ENCODE data around the gene ARSI. TPM values are rescaled to one million over a fixed set of nuclear protein-coding genes. Genes with fewer than 3 reads are reported as not detected.

The ARSI gene
- total RNA-seq, 1 donor from 2014 or later, result 0.51 TPM

DNA sequence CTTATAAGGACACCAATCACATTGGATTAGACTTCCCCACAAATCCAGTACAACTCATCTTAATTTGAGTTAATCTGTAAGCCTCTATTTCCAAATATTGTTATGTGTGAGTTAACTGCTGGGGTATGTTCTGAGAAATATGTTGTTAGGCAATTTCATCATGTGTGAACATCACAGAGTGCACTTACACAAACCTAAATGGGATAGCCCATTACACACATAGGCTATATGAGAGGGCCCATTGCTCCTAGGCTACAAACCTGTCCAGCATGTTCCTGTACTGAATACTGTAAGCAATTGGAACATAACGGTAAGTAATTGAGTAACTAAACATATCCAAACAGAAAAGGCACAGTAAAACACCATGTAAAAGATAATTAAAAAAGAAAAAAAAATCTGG, 19.1 kb upstream of the ARSI start:
- DNase-seq (ENCODE audit: low read depth, low spot score), result no peak
- TF ChIP-seq, protein P1, sequence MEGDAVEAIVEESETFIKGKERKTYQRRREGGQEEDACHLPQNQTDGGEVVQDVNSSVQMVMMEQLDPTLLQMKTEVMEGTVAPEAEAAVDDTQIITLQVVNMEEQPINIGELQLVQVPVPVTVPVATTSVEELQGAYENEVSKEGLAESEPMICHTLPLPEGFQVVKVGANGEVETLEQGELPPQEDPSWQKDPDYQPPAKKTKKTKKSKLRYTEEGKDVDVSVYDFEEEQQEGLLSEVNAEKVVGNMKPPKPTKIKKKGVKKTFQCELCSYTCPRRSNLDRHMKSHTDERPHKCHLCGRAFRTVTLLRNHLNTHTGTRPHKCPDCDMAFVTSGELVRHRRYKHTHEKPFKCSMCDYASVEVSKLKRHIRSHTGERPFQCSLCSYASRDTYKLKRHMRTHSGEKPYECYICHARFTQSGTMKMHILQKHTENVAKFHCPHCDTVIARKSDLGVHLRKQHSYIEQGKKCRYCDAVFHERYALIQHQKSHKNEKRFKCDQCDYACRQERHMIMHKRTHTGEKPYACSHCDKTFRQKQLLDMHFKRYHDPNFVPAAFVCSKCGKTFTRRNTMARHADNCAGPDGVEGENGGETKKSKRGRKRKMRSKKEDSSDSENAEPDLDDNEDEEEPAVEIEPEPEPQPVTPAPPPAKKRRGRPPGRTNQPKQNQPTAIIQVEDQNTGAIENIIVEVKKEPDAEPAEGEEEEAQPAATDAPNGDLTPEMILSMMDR (conservative IDR thresholded peaks at IDR 0.05), result no peak
- Mint-ChIP-seq H3K4me3 (no peak overlapping the region), H3K36me3 (ENCODE audit: low read depth) (no peaks in the 10 kb centered on the region), H3K27ac (ENCODE audit: unreplicated experiment) (no peak overlapping the region), H3K4me1 (peaks cover 38% of the 10 kb centered on the region), H3K9me3 (peaks cover 2% of the 10 kb centered on the region), H3K27me3 (ENCODE audit: low read depth) (no peaks in the 10 kb centered on the region)

DNA sequence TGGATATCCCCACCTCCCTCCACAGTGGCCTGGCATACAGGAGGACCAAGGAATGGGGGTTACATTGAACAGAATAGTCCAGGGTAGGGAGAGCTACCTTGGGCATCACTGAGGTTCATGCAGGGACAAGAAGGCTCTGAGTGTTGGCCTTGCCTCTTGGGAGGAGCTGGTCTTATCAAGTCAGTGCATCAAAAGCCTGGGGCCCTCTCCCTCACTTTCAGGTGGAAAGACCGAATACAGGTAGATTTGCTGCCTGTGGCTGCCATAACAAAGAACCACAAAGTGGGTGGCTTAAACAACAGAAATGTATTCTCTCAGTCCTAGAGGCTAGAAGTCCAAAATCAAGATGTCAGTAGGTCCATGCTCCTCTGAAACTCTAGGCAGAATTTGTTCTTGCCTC, 18.5 kb upstream of the ARSI start:
- TF ChIP-seq, protein P1 (conservative IDR thresholded peaks at IDR 0.05), result no peak

DNA sequence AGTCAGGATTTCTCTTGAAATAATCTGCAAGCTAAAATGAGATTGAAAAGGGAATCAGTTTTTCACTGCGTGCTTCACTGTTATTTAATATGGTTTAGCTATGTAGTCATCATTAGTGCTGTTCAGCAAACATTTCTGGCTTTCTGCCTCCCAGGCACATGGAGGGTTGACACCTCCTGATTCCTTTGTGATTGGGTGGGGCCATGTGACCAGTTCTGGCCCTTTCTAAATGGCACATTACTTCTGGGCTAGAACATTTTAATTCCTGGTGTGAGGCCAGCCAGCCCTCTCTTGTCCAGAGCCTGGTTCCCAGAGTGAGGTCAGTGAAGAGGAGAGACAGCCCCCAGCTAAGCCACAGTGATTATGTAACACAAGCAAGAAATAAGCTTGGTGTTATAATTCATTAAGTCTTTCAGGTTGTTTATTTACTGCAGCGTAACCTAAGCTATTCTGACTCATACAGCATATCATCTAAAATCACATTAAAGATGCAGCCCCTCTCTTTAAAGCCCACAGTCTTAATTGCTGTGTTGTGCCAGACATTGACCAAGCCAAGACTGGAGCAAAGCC, 17.4 kb upstream of the ARSI start:
- no peak overlapping the region for H3K4me3 Mint-ChIP-seq
- no peaks in the 10 kb centered on the region for H3K27me3 Mint-ChIP-seq (ENCODE audit: low read depth)
- TF ChIP-seq, protein P1 (conservative IDR thresholded peaks at IDR 0.05), result no peak
- no peak for DNase-seq (ENCODE audit: low read depth, low spot score)
- peaks cover 2% of the 10 kb centered on the region for H3K9me3 Mint-ChIP-seq
- peaks cover 40% of the 10 kb centered on the region for H3K4me1 Mint-ChIP-seq
- H3K27ac Mint-ChIP-seq (ENCODE audit: unreplicated experiment), result no peak overlapping the region
- H3K36me3 Mint-ChIP-seq (ENCODE audit: low read depth), result no peaks in the 10 kb centered on the region

More for the DNA sequence above, 18.5 kb upstream of the ARSI start:
- no peak overlapping the region for H3K4me3 Mint-ChIP-seq
- peaks cover 38% of the 10 kb centered on the region for H3K4me1 Mint-ChIP-seq
- H3K36me3 Mint-ChIP-seq (ENCODE audit: low read depth), result no peaks in the 10 kb centered on the region
- H3K27me3 Mint-ChIP-seq (ENCODE audit: low read depth), result no peaks in the 10 kb centered on the region
- H3K27ac Mint-ChIP-seq (ENCODE audit: unreplicated experiment), result no peak overlapping the region
- H3K9me3 Mint-ChIP-seq, result peaks cover 2% of the 10 kb centered on the region
- DNase-seq (ENCODE audit: low read depth, low spot score), result no peak

DNA sequence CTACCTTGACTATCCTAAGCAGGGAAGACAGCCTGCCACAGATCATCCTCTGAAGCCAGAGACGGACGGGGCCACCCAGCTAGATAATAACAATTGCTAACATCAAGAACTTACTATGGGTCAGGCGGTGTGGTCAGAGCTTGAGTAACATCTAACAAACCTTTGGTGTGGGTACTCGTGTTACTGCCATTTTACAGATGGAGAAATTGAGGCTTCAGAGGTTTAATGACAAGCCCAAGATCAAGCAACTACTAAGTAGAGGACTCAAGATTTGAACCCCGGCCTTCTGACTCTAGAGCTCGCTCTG, 16.7 kb upstream of the ARSI start:
- DNase-seq (ENCODE audit: low read depth, low spot score), result no peak
- TF ChIP-seq, protein P1 (conservative IDR thresholded peaks at IDR 0.05), result no peak
- Mint-ChIP-seq H3K4me1 (peaks cover 40% of the 10 kb centered on the region), H3K9me3 (peaks cover 2% of the 10 kb centered on the region), H3K27me3 (ENCODE audit: low read depth) (no peaks in the 10 kb centered on the region), H3K27ac (ENCODE audit: unreplicated experiment) (no peak overlapping the region), H3K36me3 (ENCODE audit: low read depth) (no peaks in the 10 kb centered on the region), H3K4me3 (no peak overlapping the region)

DNA sequence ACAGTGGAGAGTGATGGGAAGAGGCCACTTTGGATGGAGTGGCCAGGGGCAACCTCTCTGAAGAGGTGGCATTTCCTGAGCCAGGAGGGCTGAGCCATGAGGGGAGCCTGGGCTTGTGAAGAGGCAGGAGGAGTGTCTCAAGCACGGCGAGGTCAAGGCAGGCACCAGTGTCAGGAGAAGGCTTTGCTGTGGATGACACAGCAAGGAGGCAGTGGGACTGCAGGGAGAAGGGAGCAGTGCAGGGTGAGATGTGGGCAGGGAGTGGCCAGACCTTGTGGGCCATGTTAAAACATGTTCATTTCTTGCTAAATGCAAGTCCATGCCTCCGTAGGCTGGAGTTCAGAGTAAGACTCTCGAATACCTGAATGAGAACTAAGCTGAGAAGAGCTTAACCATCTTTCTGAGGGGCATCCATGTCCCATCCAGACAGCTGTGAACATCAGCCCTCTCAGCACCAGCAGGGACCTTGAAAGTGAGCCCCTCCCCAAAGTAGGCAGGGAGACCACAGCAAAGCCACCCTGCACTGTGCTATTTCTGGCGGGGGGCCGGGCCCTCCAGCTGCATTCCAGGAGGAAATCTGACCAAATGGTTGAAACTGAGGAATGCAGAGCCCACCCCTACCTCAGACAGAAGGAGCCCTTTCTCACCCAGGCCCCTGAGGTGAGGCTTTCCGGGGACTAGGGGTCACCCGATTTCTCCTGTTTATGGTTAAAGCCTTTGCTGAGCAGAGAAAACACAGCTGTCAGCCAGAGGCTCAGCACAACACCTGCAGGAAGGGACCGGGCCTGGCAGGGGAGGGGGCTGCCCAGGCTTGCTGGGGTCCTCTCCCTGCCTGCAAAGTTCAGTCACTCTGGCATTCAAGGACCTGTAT, 16.1 kb upstream of the ARSI start:
- Mint-ChIP-seq H3K27me3 (ENCODE audit: low read depth) (no peaks in the 10 kb centered on the region), H3K9me3 (peaks cover 2% of the 10 kb centered on the region), H3K4me3 (no peak overlapping the region), H3K4me1 (peaks cover 40% of the 10 kb centered on the region), H3K36me3 (ENCODE audit: low read depth) (no peaks in the 10 kb centered on the region), H3K27ac (ENCODE audit: unreplicated experiment) (no peak overlapping the region)
- TF ChIP-seq, protein P1 (conservative IDR thresholded peaks at IDR 0.05), result no peak
- DNase-seq (ENCODE audit: low read depth, low spot score), result no peak
